ENCODE results near the gene PRIMA1.

PRIMA1 gene

DNA sequence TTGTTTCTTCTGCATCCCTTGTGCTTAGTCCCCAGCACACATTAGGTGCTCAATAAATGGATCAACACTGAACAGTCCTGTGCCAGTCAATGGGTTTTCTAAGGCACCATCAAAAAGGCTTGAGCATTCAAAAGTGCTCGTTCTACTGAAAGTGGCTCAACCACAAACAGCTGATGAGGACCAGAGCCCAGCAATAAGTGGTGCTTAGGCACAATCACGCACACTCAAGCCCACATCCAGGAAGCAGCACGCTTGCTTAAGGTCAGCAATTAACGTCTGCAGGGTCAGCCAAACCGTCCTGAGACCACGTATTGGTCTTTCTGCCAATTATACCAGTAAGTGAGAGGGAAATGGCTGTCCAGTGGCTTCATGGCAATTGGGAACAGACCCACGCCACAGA is 56.5 kb downstream of the PRIMA1 start:
- DNase-seq (ENCODE audit: low spot score), result no peak

DNA sequence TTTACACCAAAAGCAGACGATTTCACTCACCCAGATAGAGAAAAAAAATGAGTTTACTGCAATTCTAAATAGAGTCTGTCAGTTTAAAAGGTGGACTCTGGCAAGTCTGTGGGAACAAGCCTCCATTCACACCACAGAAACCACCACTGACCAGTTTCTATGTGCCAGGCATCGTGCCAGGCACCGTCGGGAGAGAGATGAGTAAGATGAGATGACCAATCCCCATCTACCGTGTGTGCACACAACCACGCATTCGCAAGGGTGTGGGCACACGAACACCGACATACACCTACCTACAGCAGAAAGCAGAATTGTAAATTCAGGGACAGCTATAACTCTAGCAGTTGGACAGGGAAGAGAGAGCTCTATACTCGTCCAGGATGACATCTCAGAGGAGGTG is 58.3 kb downstream of the PRIMA1 start:
- no peak for DNase-seq (ENCODE audit: low spot score)

DNA sequence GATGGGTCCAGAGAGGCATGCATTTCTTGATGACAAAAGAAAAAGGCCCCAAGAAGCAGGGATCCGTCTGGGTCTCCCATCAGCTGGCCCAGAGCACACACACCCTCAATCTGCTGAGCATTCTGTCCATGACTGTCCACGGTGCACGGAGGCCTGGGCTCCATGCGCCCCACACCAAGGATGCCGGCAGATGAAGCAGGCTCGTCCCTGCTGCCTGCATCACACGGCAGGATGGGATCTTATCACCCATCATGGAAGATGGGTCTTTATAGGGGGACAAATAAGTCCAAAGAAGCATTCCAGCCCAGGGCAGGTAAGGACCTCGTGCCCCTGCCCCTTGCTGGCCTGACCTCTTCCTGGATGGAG is 59.7 kb downstream of the PRIMA1 start:
- DNase-seq (ENCODE audit: low spot score), result no peak

DNA sequence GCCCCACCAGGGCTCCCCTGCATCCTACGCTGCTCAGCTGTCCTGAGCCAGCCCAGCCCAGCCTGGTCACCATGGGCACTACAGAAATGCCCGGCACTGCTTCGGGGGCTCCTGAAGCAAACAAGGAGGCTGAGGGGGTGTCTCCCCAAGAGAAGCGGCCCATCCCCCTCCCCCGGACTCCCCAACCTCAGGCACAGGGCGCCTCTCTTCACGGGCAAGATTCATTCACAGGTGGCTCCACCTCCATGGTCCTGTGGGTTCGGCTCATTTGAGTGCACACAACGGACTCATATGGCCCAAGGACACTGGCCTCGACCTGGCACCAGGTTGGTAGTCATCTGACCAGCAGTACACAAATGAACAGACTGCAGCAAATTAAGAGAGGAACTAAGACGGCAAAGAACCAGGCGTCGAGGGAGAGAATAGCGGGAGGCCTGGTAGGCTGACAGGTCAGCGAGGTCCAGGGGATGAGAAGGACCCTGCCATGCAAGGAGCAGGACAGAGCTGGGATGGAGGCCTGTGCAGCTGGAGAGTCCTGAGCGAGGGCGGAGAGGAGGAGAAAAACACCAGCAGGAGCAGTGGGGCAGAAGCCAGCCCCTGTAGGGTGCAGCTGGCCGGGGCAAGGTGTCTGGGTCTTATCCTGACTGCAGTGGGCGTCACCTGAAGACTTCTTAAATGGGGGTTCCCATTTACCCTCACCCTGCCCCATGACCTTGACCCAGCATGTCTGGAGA is 60.2 kb downstream of the PRIMA1 start:
- DNase-seq (ENCODE audit: low spot score), result no peak

DNA sequence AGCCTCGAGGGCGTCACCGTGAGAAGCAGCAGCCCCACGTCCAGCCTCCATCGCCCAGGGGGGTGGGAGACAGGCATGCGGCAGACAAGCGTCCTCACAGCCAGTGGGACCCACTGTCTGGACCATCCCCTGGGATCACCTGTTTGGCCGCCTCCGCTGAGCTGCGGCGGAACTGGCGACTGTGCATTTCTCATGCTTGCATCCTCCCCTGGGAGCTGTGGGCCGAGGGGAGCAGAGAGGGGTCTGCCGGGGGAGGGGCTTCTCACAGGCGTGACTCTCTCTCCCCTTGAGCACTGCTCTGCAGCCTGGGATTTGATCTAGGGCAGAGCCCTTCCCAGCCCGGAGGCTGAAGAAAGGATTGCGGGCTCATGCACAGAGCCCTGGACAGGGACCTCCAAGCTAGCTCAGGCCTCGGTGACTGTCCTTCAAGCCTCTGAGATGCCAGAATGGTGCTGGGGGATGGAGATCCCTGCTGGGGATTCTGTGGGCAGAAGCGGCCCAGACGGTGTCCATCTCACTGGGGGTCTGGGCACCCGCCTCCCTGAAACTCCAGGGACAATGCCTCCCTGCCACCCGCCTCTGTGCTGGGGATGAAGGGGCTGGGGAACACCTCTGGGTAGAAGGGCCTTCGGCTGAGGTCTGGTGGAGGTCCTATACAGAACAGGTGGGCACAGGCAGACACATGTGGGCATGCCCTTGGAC is 61.1 kb downstream of the PRIMA1 start:
- DNase-seq (ENCODE audit: low spot score), result no peak

DNA sequence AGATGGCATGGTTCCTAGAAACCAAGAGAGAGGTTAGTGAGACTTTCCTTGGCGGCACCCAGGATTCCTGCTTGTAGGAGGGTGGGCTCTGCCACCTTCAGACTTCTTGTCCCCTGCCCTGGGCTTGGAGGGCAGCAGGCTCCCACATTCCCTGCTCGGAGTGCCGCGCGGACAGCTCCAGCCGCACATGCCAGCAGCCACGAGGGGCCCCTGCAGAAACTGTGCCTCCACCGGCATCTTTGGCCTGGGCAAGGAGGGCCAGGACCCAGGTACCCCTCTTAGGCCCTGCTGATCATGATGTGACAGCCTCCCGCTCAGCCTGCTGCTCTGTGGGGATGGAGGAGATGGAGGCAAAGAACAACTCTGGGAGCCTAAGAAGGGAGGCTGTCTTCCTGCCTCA is 62.3 kb downstream of the PRIMA1 start:
- DNase-seq (ENCODE audit: low spot score), result no peak

DNA sequence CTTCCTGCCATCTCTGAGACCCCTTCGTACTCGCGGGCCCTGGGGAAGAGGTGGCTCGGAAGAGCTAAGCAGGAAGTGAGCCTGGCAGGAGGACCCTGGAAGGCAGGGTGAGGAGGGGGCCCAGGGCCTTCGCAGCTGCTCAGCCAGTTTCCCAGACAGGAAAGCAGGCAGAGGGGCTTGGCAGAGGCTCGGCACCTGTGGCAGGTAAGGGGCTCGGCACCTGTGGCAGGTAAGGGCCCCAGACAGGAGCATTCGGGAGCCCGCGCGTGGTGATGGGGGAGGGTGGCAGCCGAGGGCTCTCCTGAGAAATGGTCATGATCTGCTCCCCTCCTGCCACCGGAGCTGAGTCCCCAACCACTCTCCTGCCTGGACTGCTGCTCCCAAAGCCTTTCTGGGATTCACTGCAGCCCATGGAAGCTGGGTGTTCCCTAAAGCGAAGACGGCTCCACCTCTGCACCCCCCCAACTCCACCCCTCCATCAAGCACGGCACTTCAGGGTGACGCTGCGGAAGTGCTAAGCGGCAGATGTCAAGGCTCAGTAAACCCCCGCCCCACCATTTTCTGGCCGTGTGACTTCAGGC is 63.2 kb downstream of the PRIMA1 start:
- DNase-seq (ENCODE audit: low spot score), result no peak

DNA sequence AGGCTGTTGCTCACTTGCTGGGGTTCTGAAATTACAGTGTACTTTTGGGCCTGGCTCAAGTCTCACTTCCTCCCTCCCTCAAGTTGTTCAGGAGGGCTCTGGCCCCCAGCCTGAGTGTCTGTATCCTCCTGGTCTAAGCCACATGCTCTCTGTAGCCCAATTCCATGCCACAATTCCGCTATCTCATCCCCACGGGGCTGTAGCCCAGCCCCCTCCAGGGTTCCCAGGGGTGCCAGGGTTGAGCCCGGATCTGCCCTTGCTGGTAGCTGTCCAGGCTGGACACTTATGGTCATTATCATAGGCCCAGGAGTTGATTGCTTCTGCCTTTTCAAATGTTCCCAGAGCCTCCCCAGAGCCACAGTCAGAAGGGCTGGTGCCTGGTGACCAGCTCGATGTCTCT is 65.3 kb downstream of the PRIMA1 start:
- DNase-seq (ENCODE audit: low spot score), result no peak

DNA sequence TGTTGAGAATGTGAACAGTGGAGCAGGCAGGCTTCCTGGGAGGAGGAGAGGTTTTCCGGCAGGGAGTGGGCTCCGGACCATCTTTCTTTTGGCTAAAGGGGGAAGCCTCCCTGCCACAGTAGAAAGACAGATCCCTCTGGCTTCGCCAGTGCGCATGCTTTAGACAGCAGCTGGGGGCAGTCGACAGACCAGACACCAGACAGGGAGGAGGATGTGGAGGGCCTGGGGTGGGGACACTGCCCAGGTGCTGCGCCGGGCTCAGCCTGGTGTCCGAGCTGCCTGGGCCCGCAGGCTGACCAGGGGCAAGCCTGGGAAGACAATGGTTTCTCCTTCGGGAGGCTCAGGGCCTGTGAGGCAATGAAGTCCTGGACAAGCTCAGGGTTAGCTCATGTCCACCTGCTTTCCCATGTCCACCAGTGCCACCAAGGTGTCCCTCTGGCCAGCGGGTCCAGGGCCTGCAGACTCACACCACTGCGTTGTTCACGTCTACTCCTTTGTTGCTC is 67.3 kb downstream of the PRIMA1 start:
- no peak for DNase-seq (ENCODE audit: low spot score)

DNA sequence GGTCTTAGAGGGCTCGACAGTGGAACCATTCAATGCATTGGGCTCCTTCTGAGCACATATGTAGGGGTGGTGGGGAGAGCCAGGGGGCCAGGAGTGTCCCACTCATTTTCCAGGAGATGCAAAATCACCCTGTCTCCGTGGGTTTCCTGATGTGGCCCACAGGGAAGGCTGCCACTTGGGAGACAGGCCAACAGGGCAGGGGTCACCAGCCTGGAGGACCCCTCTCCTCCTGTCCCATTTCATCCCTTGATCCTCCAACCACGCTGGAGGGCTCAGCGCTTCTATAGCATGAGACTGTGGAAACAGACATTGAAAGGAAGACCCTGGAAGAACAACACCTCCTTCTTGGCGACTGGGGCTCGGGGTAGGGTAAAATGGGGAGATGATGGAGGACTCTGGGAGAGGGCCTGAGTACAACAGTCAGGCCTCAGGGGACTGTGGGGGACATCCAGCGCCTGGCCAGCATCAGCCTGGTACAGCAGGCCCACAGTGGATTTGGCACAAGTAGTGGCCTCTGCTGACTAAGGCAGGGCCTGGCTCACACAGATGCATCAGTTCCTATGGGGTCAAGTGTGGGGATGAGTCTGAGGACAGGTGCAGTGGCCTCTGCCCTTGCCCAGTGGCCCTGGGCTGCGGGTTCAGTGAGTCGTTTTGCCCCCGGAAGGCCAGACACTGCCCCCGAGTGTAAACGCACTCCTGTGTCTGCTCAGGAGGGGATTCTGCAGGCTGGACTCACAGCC is 68.0 kb downstream of the PRIMA1 start:
- no peak for DNase-seq (ENCODE audit: low spot score)

DNA sequence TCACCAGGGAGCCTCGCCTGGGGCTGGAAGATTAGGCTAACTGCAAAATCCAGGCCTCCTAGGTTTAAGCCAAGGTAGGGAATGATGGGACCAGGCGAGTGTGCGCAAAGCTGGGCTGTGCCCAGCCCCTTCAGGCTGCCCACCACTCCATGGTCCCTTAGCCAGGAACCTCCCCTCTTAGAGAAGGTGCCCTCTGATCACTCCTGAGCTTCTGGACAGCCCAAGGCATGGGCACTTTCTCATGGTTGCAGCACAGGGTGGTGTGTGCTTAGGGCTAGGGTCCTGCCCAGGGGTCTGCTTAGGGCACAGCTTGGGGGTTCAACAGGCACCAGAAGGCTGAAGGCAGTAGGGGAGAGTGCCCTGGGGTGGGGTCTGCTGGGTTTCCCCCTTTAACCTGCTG is 69.0 kb downstream of the PRIMA1 start:
- no peak for DNase-seq (ENCODE audit: low spot score)

DNA sequence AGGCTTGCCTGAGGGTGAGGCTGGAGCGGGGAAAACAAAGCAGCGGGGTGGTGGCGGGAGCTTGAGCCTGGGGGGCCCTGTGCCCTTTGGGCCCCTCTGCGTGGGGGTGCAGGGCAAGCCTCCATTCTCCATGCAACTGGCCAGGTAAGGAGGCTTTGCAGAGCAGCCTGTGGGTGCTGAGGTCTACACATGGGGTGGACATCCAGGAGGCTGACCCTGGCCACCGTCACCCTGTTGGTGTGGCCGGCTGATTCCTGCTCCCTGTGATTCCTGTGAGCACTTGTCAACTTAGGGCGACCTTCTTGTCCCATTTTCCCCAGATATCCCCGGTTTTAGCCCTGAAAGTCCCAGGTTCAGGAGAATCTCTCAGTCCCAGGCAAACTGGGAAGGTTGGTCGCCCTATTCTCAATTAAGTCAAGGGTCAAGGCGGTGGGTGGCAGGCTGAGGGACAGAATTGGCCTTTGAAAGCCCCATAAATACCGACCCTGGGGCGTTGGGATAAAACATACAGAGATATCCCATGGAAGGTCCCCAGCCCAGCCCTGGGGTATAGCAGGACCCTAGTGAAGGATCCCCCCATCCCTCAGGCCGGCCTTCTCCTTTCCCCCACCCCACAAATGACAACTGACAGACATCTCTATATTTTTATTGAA is 70.5 kb downstream of the PRIMA1 start:
- DNase-seq (ENCODE audit: low spot score), result no peak

DNA sequence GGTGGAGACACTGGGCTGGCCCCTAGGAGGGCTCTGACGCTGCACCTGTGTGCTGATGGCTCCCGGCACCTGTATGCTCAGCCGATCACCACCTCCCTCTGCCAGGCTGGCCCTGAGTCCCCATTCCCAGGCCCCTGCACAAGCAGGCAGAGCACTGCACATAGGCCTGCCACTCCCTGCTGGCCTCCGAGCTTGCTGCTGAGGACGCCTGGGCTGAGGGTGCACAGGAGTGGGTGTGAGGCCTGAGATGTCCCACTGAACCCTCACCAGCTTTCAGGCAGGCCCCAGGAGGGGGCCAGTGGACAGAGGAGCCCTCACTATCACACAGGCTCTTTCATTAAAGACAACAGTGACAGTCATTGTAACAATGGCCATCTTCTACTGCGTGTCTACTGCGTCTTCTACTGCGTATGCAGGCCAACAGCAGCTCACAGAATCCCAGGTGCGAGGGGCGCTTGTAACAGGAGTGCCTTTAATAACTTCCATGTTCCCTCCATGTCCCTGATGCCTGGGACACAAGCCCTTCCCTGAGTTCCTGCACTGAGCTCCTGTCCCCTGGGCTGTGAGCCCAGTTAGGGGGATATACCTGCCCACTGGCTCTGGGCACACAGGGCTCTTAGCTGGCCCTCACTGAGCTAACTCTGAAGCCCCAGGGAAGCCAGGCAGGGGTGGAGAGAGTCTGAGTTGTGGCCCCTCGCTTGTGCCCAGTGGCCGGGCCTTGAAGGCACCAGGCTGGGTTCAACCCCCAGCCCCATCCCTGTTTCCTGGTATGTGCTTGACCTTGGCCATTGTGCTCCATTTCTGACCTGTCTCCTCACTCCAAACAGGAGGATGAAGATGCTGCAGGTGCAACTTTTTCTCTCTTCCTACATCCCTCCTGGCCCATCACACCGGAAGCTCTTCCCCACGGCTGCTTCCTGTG is 71.3 kb downstream of the PRIMA1 start:
- DNase-seq (ENCODE audit: low spot score), result no peak

DNA sequence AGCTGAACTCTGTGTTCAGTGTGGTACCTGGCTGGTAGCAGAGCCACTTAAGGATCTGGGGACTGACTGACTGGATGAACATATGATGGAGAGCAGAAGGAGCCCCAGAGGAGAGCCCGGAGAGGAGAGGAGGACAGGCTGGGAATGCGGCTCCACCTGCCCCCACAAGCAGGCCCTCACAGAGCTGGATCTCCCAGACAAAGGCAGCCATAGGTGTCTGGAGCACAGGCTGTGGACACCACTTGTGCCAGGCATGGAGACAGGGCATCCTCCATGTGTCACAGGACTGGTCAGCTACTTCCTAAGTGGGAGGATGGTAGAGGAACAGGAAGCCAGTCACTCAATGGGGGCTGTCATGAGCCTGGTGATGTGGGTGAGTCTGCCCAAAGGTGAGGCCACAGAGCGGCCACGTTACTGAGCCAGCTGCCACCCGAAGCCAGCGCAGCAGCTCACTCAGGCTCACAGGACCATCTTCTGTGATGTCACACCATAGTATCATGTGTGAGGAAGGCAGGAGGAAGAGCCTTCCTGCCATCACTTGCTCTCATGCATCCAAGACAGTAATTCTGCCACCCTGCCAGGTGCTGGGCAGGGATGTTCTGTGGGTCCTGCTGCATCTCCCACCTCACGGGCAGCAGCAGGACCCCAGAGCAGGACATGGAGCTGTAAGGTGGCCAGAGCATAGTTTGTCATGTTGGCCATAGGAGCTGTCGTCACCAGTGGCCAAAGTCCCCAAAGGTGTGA is 72.1 kb downstream of the PRIMA1 start:
- DNase-seq (ENCODE audit: low spot score), result no peak

DNA sequence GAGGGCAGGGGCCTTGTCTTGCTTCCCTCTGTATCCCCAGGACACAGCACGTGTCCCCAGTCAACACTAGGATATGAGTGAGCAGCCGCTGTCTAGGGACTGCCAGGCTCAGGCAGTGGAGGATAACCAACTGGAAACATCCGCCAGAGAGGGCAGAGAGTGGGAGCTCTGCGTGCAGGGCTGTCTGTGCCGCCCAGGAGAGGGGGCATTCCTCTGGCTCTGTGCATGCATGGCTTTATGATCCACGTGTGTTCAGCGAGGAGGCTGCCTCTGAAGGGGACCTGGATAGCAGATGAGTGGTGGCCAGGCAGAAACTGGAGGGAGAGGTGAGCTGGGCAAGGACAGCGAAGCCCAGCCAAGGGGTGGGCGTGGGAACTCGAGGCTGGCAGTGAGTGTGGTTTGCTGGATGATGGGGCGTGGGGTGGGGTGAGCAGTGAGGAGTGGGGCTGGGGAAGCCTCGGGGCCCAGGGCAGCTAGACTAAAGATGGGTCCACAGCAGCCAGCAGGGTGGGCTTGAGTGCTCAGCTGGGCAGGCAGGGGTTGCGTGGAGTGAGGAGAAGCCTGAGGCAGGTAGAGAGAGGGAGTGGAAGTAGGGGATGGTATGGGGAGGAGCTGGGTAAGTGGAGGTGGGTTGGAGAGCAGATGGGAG is 72.9 kb downstream of the PRIMA1 start:
- DNase-seq (ENCODE audit: low spot score), result no peak

DNA sequence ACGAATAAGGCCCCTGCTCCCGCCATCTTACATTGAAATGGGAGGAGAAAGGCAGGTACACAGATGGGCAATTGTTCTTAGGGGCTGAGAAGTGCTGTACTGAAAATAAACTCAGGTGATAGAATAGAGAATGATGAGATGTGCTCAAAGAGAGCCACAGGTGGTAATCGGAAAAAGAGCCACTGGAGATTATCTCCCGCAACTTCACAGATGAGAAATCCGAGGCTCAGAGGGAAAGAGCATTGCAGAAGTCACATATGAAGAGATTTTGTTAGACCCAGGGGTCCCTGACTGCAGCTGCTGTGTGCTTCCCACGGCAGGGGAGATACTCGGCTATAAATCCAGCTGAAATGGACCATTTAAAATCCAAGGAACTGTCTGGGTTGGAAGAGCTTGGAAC is 73.7 kb downstream of the PRIMA1 start:
- DNase-seq (ENCODE audit: low spot score), result no peak

DNA sequence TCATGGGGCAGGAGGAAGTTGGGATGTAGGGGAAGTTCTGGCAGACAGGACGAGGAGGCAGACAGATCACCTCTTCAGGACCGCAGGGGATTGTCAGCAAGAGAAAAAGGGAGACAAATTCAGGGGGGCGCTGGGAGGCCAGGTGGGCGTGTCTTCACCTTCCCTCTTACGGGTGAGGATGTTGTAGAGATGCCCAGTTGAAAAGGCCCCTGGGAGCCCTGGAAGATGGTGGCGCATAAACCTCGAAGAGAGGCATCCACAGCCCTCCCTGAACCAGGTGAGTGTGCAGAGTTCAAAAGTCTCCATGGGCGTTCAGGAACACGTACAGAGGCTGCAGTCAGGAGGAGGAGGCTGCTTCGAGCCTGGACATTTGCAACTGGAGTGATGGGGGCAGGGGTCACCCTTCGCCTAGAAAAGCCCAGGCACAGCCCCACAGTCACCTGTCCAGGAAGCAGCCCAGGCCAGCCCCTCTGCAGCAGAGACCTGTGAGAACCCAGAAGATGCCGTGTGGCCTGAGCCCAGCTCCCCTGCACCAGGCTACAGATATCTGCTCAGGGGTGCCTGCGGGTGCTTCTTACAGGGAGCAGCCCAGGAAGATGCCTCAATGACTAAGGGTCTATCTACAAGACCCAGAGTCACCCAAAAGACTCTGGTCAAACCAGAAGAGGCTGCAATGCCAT is 74.4 kb downstream of the PRIMA1 start:
- no peak for DNase-seq (ENCODE audit: low spot score)

DNA sequence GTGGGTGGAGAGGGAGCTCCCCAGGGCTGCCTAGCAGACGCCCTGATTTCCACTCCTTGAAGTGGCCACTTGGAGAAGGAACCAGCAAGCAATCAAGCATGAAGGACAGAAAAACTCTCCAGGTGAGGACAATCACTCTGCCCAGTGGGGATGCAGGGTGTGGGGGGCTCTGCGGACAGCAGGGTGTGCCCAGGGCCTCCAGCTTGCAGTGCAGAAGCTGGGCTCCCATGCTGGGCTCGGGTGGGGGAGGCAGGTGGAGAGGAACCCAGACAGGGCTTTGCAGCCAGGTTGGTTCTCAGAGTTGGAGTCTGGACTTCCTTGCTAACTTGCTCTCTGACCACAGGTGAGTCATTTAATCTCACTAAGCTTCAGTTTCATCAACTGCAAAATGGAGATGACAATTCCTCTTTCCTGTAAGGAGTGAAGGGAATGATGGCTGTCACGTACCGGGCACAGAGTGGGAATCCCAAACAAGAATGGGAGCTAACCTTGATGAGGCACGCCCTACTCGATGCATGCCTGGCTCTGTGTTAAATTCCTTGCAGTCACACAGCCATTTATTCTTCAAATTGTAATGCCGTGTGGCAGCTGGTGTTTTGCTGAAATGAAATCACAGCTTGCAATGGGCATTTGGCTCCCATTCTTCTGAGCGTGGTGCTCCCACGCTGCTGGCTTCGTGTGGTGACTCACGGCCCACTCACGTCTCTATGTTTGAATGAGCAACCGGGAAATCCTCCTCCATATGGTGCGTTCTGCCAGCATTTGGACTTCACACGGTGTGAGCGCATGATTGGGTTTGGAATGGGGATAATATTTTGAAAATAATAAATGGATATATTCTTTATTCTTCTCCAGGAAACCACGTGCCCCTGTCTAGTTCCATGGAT is 75.2 kb downstream of the PRIMA1 start:
- no peak for DNase-seq (ENCODE audit: low spot score)

All from kidney capillary endothelial cell (primary cell).